ENCODE measurements around the gene KCNH6.

KCNH6 gene

DNA sequence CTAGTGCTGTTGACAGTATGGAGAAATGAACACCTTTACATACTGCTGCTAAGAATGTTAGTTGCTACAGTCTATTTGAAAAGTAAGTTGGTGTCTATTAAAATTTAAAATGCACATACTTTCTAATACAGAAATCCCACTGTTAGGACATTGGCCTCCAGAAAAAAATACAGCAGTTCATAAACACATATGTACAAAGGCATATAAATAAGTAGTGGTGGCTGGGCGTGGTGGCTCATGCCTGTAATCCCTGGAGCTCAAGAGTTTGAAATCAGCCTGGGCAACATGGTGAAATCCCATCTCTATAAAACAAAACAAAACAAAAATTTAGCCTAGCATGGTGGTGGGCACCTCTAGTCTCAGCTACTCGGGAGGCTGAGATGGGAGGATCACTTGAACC, 40.2 kb downstream of the KCNH6 start:
- DNase-seq, result no peak

DNA sequence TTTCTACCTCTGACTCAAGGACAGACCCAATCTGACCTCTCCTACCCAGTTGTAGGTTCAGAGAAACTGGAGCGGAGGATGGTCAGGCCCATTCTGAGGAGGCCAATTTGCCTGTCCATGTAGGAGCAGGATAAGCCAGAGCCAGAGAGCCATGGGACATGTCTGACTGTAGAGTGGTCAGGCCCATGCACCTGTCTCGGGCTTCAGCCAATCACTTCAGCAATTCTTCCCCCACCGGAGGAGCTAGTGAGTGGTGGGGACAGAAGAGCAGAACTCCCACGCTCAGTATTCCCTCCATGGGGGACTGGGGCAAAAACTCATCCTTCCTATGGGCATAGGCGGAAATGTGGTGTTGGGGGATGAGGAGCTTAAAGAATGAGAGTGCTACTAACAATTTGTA, 41.4 kb downstream of the KCNH6 start:
- no peak for DNase-seq

- no peak for DNase-seq
These were observed 44.1 kb downstream of the KCNH6 start for GRCh38 chr17:63567229-63567628.

DNA sequence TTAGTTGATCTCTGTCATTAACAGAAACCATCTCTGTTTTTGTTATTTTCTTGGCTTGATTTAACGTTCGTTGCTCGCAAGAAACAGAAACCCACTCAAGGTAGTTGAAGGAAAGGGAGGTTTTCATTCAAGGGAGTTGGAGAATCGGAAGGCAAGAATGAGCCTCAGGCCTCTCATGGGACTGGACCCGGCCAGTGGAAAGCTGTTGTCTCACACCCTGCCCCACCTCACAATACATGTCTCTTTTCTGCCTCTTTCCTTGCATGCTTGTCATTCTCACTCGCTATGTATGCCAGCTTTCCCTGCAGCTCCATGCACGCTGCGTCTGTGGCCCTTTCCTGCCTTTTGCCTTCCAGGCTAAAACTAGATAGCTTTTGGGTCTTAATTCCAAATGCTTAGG, 45.4 kb downstream of the KCNH6 start:
- no peak for DNase-seq

DNA sequence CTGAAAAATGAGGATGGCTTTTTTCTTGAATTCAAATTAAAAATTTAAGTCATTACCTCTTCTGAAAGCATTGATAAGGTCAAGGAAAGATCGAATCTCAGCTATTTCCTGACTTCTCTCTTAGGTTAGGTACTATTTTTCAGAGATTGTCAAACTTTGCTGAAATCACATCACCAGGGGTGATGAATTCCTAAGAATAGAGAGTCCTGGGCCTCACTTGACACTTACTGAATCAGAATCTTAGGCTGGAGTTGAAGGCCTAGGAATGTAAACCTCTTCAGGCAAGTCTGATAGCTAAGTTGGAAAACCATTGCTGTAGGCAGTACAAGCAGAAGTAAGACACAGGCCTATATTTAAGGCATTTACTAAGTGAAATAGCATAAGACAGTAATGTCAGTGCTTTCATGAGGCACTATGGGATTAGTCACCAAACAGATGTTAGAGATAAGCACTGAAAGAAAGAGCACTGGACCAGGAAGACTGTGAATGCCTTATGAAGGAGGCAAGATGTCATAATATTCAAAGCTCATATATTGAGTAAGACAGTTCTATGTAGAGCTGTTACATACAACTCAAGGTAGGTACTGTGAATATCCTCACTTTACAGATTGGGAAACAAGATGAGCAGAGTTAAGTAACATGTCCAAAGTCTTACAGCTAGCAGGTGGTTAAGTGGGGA, 48.6 kb downstream of the KCNH6 start:
- no peak for DNase-seq

DNA sequence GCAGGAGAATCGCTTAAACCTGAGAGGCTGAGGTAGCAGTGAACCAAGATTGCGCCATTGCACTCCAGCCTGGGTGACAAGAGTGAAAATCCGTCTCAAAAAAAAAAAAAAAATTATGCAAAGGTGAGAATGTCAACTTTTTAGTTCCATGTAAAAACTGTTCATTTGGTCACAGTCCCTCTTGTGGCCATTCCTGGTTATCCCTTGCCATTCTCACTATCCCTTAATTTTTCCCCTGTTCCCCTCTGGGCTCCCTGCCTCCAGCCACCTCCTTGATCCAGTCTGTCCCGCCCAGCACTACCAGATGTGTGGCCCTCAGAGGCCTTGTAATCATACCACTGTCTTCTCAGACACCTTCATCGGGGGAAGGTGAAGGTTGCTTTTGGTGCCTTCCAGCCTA, 50.5 kb downstream of the KCNH6 start:
- DNase-seq, result no peak

DNA sequence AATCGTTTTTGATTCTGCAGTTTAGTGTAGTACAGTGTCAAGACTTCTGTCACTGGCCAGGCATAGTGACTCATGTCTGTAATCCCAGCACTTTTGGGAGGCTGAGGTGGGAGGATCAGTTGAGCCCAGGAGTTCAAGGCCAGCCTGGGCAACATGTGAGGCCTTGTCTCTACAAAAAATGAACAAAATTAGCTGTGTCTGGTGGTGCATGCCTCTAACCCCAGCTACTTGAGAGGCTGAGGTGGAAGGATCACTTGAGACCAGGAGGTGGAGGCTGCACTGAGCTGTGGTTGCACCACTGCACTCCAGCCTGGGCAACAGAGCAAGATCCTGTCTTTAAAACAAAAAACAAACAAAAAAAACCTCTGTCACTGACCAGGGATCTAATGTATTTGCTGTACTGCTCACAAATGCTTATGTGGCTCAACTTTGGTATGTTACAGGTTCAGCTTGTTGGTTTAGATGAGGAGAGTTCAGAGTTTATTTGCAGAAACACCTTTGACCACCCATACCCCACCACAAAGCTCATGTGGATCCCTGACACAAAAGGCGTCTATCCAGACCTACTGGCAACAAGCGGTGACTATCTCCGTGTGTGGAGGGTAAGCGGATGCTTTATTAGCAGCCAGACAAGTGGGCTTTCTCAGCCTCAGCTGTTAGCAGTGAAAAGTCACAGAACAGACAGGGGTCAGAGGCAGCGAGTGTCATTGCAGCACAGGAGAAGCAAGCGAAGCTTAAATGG, 55.0 kb downstream of the KCNH6 start:
- DNase-seq, result no peak

GRCh38 chr17:63578769-63579111, 55.6 kb downstream of the KCNH6 start:
- no peak for DNase-seq

- DNase-seq, result no peak
These were observed 56.5 kb downstream of the KCNH6 start for GRCh38 chr17:63579633-63580032.

DNA sequence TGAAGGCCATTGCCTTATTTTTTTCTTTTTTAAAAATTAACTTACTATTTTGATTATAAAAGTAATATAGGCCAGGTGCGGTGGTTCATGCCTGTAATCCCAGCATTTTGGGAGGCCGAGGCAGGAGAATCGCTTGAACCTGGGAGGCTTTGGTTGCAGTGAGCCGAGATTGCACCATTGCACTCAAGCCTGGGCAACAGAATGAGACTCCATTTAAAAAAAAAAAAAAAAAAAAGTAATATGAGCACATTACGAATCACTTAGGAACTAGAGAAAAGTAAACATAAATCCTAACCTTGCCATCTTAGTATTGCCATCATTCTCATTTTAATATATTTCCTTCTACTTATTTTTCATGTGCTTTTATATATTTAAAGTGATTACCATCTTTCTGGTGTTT, 64.6 kb downstream of the KCNH6 start:
- DNase-seq, result no peak

DNA sequence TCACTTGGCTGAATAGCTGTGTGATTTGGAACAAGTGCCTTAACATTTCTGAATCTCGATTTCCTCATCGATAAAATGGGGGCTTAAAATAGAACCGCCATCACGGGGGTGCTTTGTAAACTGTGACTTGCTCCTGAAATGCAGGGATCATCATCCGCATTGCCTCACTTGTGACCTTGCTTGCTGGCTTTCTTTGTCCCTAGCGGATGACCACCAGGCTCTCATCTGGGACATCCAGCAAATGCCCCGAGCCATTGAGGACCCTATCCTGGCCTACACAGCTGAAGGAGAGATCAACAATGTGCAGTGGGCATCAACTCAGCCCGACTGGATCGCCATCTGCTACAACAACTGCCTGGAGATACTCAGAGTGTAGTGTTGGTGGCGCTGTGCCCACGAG, 65.6 kb downstream of the KCNH6 start:
- no peak for DNase-seq

DNA sequence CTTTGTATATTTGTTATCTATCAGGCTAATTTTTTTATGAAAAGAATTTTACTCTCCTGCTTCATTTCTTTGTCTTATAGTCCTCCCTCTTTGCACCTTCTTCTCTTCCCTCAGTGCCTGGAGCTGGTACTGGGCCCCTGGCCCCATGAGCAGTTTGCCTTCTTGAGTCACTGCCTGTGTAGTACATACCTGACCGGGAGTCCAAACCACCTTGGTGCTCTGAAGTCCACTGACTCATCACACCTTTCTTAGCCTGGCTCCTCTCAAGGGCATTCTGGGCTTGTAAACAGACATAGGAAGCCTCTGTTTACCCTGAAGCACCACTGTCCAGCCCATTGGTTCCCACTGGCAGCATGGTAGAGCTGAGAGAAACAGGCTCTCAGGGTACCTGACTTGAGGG, 66.5 kb downstream of the KCNH6 start:
- DNase-seq, result no peak

GRCh38 chr17:63592797-63593196, 69.6 kb downstream of the KCNH6 start:
- no peak for DNase-seq

GRCh38 chr17:63595132-63595531, 72.0 kb downstream of the KCNH6 start:
- no peak for DNase-seq

Data from activated CD8-positive, alpha-beta memory T cell treated with anti-CD3 and anti-CD28 coated beads, Interleukin-2, amount 50 U/mL, for 4 hours (primary cell).